H1 (cell line): Measurements from ENCODE around the gene ANKS1B.

ENCODE experiments used
- EZH2 ChIP-seq: fragments of 200-600 bp; sonication (generic); IDR thresholded peaks from 2 replicates; pipeline ENCODE4 v1.7.1; 2012; ENCODE audit warnings: low read depth, mild to moderate bottlenecking, moderate library complexity, low read length, inconsistent platforms; ENCODE audit not compliant: severe bottlenecking
- POLR2A ChIP-seq, 2 experiments: IDR thresholded peaks; 1 replicate in 1 of 2; 2 replicates in 1 of 2; pipeline ENCODE4 v1.6.1; 2011; ENCODE audit warnings: low read depth in 2 of 2, low read length in 2 of 2, mild to moderate bottlenecking in 2 of 2; ENCODE audit errors: control extremely low read depth in 1 of 2
- RFX5 ChIP-seq: IDR thresholded peaks from 2 replicates; pipeline ENCODE4 v1.6.1; 2011; ENCODE audit warnings: low read depth, low read length, improper control_type of control experiment, borderline replicate concordance
- TF ChIP-seq, protein P1 (sequence below), 3 experiments: IDR thresholded peaks; 1 replicate in 2 of 3; 2 replicates in 1 of 3; pipeline versions ENCODE4 v1.5.1 to v1.6.1; 2011; ENCODE audit warnings: low read length in 3 of 3, mild to moderate bottlenecking in 3 of 3, inconsistent platforms in 2 of 3, low read depth in 1 of 3, moderate library complexity in 1 of 3; ENCODE audit not compliant: insufficient read depth in 1 of 3; ENCODE audit errors: control extremely low read depth in 1 of 3

- TF ChIP-seq, protein P1, sequence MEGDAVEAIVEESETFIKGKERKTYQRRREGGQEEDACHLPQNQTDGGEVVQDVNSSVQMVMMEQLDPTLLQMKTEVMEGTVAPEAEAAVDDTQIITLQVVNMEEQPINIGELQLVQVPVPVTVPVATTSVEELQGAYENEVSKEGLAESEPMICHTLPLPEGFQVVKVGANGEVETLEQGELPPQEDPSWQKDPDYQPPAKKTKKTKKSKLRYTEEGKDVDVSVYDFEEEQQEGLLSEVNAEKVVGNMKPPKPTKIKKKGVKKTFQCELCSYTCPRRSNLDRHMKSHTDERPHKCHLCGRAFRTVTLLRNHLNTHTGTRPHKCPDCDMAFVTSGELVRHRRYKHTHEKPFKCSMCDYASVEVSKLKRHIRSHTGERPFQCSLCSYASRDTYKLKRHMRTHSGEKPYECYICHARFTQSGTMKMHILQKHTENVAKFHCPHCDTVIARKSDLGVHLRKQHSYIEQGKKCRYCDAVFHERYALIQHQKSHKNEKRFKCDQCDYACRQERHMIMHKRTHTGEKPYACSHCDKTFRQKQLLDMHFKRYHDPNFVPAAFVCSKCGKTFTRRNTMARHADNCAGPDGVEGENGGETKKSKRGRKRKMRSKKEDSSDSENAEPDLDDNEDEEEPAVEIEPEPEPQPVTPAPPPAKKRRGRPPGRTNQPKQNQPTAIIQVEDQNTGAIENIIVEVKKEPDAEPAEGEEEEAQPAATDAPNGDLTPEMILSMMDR (IDR thresholded peaks at IDR 0.05; ENCODE audit: control extremely low read depth in 1 of 3, insufficient read depth in 1 of 3, low read depth in 1 of 3, low read length in 3 of 3): no peak
- TF ChIP-seq EZH2: no peak
- no peak for TF ChIP-seq RFX5
- TF ChIP-seq POLR2A (IDR thresholded peaks at IDR 0.05; ENCODE audit: control extremely low read depth in 1 of 2, low read depth in 2 of 2, low read length in 2 of 2): no peak
These were observed 212.5 kb downstream of the ANKS1B start for GRCh38 chr12:99772274-99772673.
